ENCODE measurements around the gene CBFB. TPM values are rescaled to one million over a fixed set of nuclear protein-coding genes. Genes with fewer than 3 reads are reported as not detected.

CBFB gene
- total RNA-seq, 1 experiment from 2014 or later: 76.3 TPM

- Histone ChIP-seq H3K23ac (ENCODE audit: insufficient read length, low read depth, low read length) (no peak overlapping the region), H4K8ac (replicated peaks; ENCODE audit: insufficient read length, low read depth, low read length) (no peak overlapping the region), H3K56ac (ENCODE audit: insufficient read length, low read depth, low read length) (no peak overlapping the region), H3K23me2 (ENCODE audit: insufficient read length, low read depth, low read length, poor library complexity, severe bottlenecking) (no peaks in the 10 kb centered on the region), H3K4me1 (ENCODE audit: insufficient read depth, low read length) (no peaks in the 10 kb centered on the region), H3K9ac (ENCODE audit: extremely low read depth, insufficient read length, low read length) (no peak overlapping the region), H3K27ac (ENCODE audit: insufficient read length, low read depth, low read length) (no peak overlapping the region), H3K4ac (ENCODE audit: low read depth, low read length) (no peak overlapping the region), H3K18ac (ENCODE audit: insufficient read length, low read depth, low read length) (no peak overlapping the region), H2BK15ac (ENCODE audit: low read depth, low read length) (no peak overlapping the region), H3K4me2 (ENCODE audit: insufficient read depth, insufficient read length, low read length) (no peak overlapping the region), H2AK5ac (ENCODE audit: insufficient read length, low read length) (no peak overlapping the region), H4K5ac (ENCODE audit: insufficient read length, low read depth, low read length) (no peak overlapping the region), H3K14ac (ENCODE audit: insufficient read depth, low read length) (no peak overlapping the region), H4K20me1 (ENCODE audit: control insufficient read depth, insufficient read depth, insufficient read length) (no peaks in the 10 kb centered on the region), H4K91ac (ENCODE audit: insufficient read length, low read depth, low read length) (no peak overlapping the region), H2AFZ (ENCODE audit: low read length) (no peak overlapping the region), H2BK5ac (ENCODE audit: insufficient read length, low read length) (no peak overlapping the region), H3T11ph (ENCODE audit: low read length) (no peak overlapping the region), H3K27me3 (ENCODE audit: insufficient read depth, low read length) (no peaks in the 10 kb centered on the region), H2BK20ac (ENCODE audit: low read depth, low read length, poor library complexity, severe bottlenecking) (no peak overlapping the region), H2BK120ac (ENCODE audit: low read depth, low read length, poor library complexity, severe bottlenecking) (no peak overlapping the region), H3K79me1 (ENCODE audit: insufficient read depth, low read depth, low read length, poor library complexity, severe bottlenecking) (no peaks in the 10 kb centered on the region), H3K9me3 (ENCODE audit: control insufficient read depth, low read depth, low read length) (no peaks in the 10 kb centered on the region), H2BK12ac (ENCODE audit: insufficient read length, low read depth, low read length) (no peak overlapping the region), H3K79me2 (ENCODE audit: insufficient read depth, low read length) (no peaks in the 10 kb centered on the region)
- WGBS (ENCODE audit: extremely low coverage, insufficient read length, low lambda C conversion rate): no CpG with 5 or more reads among the region's 4 CpGs
- DNase-seq: no peak
- TF ChIP-seq, protein P1, sequence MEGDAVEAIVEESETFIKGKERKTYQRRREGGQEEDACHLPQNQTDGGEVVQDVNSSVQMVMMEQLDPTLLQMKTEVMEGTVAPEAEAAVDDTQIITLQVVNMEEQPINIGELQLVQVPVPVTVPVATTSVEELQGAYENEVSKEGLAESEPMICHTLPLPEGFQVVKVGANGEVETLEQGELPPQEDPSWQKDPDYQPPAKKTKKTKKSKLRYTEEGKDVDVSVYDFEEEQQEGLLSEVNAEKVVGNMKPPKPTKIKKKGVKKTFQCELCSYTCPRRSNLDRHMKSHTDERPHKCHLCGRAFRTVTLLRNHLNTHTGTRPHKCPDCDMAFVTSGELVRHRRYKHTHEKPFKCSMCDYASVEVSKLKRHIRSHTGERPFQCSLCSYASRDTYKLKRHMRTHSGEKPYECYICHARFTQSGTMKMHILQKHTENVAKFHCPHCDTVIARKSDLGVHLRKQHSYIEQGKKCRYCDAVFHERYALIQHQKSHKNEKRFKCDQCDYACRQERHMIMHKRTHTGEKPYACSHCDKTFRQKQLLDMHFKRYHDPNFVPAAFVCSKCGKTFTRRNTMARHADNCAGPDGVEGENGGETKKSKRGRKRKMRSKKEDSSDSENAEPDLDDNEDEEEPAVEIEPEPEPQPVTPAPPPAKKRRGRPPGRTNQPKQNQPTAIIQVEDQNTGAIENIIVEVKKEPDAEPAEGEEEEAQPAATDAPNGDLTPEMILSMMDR (conservative IDR thresholded peaks at IDR 0.05): no peak
- Mint-ChIP-seq H3K4me3 (no peak overlapping the region), H3K27me3 (ENCODE audit: low read depth) (no peaks in the 10 kb centered on the region), H3K36me3 (ENCODE audit: insufficient read depth in 1 of 3, low read depth in 3 of 3) (peaks cover 0 to 15% (median 3%) of the 10 kb centered on the region in 3 experiments; a peak in 5 of 7 replicates), H3K4me1 (peaks cover 2 to 6% of the 10 kb centered on the region in 2 experiments; a peak in 3 of 4 replicates), H3K27ac (peak overlapping the region in 2 of 3 experiments; percentile 8 to 45; a peak in 2 of 7 replicates), H3K9me3 (no peaks in the 10 kb centered on the region)
Measured at GRCh38 chr16:67088551-67088950, 59.6 kb downstream of the CBFB start.
